Umbilical cord (tissue), 2 donors: ENCODE results near the gene CYB561D1. TPM values are rescaled to one million over a fixed set of nuclear protein-coding genes. Genes with fewer than 3 reads are reported as not detected.

ENCODE experiments used
- DNase-seq: peaks from one replicate; pipeline ENCODE4 v3.0.0-alpha.2; 2015; ENCODE audit warnings: low spot score
- total RNA-seq: library from RNA; depleted of rRNA; stranded (reverse); fragments of >200 nt; gene quantifications from one replicate; pipeline ENCODE4 v1.2.3, GENCODE V29; 2014; ENCODE audit warnings: low replicate concordance; ENCODE audit not compliant: insufficient read depth

CYB561D1 gene
- total RNA-seq, 1 donor from 2014 or later = 6.7 TPM

DNA sequence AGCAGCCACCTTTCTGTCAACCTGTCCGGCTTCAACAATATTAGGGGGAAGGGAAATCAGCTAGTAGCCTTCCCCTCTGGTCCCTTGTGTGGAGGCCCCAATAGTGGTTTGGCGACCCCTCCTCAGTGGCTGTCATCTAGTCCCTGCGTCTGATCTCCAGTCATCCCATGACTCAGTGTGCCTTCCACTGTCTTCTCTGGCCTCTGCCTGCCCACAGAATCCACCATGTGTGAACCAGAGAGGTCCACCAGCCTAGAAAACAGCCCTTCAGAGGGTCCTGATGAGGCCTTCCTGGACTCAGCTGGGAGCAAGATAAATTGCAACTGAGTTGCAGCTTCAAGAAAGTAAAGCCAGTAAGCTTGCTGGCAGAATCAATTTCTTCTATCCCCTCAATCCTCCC lies 14.0 kb upstream of the CYB561D1 start:
- no peak for DNase-seq

DNA sequence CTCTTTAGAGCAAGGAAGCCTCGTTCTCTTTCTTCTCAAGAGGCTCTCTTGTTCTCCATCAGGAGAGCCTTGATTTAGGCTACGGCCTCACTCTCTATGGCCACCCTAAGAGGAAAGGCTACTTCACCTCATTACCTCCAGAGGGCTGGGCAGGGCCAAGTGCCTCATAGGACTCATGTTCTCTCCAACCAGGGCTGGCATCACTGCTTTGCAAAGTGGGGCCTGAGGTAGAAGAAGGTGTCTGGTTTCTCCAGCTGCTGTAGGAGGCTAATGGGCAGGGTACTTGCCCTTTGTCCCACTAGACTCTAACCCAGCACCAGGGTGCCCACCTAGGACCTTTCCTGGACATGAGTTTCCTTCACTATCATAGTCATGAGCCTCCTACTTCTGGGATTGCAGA lies 12.2 kb upstream of the CYB561D1 start:
- no peak for DNase-seq

DNA sequence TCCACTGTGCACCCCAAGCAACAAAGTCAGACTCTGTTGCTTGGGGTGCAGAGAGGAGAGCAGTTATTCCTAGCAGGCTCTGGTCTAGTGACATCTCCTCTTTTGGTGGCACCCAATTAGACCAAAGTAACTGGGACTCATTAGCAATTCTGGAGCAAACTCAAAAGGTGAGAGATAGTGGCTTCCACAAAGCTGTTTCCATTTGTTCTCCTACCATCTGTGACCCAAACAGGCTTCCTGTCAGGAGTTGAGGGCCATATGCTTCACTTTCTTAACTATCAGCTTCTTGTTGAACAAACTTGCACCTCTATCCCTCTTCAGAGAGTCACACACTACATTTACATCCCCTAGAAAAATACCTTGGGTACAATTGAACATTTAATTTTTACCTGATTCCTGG lies 11.7 kb upstream of the CYB561D1 start:
- DNase-seq = no peak

DNA sequence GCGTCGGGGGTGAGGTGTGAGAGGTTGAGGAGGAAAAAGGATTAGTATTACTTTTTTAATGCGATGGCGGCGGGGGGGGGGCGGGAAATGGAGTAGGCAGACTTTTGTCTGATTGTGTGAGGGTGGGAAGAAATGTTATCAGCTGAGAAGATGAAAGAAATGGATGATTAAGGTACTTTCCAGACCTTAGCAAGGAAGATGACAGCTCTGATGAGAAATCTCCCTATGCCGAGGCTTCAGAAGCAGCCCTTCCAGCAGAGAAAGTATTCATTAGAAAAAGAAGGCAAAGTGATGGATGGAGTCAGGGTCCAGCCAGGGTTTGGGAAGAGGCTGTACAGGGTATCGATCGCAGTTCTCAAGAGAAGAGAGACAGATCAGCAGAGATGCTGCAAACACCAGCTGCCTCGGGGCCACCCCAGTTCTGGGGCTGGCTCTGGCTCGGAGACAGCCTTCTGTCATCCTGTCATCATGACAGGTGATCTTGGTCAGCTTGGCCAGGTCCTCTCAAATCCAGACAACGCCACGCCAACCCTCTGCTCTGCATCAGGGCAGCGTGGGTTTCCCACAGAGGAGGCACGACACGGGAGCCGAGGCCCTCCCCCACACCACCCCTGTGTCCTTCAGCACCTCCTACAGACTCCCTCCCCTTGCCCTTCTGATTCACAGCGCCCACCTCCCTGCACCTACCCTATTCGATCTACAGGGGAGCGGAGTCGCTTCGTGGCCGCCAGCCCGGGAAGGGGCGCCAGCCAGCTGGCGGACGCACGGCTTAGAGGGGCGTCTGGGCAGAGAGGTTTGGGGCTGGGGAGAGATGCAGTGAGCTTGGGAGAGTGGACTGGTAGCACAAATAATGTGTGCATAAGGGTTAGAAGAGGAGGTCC lies 10.9 kb upstream of the CYB561D1 start:
- DNase-seq = no peak

DNA sequence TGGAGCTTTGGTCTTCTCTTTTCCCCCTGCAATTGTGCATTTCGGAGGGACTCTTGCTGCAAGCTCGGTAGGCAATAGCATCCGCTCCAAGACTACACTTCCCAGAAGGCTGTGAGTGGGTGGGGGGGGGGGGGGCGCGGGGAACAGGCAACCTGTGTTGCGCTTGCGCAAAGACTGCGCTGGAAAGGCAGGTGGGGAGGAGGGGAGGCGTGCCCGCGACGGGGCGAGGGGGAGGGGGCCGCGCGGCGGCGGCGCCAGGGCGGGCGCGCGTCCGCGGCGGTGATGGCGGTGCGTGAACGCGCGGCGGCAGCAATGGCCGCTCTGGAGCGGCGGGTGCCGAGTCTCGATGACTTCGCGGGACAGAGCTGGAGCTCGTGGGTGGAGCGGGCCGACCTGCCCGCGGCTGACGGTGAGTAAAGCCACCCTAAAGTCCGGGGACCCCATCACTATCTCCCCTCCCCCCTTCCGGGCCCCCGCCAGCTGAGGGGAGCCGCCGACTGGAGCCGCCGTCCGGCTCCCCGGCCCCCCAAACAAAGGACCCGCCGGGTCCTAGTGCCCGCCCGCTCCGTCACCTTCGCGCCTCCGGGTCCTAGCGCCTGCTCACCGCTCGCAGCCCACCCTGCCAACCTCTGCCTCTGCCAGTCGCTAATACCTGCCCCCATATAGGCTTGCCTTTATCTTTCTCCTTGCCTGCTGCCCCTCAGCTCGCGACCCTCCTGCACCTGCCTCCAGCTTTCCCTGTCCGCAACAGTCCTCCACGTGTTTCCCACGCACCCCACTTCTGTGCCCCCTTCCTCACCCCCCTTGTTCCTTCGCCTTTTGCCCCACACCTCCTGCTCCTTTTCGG lies 10.0 kb upstream of the CYB561D1 start, which contains the start of gene ATXN7L2:
ATXN7L2 (plus strand) TSS at position 234 of the 847 bp plus-strand sequence; CDS start at position 283, 49 bp downstream.
- DNase-seq = peak; percentile 95

DNA sequence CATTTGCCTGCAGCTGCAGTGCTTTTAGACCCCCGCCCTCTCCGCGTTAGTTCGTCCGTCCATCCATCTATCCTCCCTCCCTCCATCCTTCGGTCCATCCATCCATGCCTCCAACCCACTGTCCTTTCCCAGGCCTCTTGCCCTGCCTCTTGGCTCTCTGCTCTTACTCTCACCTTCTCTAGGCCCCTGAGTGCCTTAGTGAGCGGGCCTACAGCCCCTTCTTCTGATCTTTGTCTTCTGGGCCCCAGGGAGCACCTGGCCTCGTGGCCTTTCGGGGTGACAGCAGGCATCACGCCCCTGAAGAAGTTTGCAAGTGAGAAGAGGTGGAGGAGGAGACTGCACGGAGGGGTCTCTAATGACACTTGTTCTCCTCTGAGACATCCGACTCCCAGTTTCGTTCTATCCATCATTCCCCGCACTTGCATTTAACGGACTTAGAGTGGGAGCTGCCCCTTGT lies 9.3 kb upstream of the CYB561D1 start:
- no peak for DNase-seq

DNA sequence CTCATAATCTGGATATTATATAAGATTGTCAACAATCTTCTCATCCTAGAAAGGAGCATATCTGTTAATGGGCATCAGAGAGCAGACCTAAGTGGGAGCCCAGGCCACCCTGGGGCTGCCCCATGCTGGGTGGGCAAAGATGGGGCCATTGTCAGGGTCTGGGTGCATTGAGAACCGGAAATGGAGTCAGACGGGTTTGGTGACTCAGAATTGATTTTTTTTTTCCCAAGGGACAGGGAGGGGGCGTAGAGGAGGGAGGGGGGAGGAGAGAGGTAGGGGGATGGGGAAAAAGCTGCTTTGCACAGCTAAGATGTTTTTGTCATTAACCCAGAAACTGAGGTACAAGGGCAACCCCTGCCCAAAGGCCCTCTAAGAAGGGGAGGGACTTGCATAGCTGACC lies 8.9 kb upstream of the CYB561D1 start:
- DNase-seq = no peak

DNA sequence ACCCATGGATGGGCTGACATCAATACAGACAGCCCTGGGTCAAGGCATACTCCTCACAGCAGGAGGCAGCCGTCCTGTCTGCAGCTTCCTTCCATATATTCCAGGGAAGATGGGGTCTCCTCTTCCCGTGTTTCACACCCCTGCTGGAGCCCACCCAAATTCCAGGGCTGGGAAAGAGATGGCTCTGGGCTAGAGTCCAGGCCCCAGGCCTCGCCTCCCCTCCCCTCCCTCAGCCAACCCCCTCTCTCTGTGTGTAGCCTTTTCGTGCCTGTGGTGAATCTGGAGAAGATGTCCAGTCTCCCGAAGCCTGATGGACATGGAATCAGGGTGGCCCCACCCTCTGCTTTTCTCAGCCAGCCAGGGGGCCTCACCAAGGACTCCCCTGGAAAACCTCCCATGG lies 6.6 kb upstream of the CYB561D1 start:
- DNase-seq = no peak

DNA sequence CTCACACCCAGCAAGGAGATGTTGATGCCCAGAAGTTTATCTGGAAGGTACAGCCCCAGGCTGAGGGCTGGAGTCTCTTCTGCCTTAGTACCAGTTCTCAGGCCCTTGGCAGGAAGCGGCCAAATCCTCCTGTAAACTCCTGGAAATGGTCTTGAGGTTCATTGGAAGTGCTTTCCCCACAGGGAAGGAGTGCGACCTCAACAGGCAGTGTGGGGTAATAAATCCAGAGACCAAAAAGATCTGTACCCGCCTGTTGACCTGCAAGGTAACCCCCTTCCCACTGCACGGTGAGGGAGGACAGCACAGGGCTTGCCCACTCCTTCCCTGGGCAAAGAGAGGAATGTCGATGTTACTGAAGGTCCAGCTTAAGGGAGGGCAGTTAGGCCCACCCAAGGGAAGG lies 5.7 kb upstream of the CYB561D1 start:
- no peak for DNase-seq

DNA sequence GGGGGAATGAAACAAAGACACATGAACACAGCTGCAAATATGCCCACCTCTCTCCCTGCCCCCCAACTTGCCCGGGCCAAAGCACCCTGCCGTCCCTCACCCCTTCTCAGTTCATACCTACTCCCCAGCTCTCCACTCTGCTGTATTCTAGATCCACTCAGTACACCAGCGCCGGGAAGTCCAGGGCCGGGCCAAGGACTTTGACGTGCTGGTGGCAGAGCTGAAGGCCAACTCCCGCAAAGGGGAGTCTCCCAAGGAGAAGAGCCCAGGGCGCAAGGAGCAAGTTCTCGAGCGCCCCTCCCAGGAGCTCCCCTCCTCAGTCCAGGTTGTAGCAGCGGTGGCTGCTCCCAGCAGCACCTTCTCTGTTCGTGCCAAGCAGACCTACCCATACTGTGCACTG lies 5.2 kb upstream of the CYB561D1 start:
- no peak for DNase-seq

DNA sequence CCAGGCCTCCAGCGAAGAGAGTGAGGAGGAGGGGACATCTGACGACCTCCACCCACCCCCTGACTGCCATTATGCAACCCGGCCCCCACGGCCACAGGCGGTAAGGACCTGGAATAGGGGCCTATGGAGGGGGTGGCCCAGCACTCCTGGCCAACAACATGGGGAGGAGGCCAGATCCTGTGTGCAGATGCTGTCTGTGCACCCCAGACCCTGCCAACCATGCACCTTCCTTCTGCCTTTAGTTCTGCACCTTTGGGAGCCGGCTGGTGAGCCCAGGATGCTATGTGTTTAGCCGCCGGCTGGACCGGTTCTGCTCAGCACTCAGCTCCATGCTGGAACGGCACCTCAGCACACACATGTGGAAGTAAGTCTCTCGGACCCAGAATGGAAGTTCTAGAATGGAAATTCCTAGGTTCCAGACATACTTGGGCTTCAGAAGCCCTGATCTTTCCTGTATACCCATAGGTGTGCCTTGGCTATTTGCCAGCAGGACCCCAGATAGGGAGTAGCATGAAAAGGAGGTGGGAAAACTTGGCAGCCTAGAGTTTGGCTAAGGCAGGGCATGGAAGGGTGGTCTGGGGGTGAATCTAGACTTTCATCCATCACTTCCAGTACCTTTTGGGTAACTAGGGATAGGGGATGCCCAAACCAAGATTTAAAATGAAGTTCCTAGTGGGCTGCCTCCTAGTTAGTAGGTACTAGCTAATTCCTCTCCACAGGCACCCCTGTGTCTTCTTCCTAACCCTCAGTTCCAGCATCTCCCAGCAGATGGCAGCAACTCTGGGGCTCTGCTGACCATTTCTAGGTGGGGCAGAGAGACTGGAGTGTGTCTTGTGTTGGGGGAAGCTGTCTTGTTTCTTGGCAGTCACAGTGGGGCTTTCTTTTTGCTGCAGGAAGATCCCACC lies 3.6 kb upstream of the CYB561D1 start:
- peak; percentile 71 for DNase-seq

DNA sequence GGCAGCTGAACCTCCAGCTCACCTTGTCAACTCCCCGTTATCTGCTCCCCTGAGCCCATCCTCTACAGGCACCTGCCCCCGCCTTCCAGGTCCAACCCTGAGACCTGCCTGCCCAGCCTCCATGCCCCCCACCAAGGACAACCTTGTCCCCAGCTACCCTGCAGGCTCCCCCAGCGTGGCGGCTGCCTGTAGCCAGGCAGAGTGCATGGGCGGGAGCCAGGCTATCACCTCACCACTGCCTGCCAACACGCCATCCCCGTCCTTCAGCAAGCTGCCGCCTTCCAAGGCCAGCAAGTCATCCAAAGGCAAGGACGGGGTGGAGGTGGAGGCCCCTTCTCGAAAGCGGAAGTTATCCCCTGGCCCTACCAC lies 3.0 kb upstream of the CYB561D1 start:
- no peak for DNase-seq

DNA sequence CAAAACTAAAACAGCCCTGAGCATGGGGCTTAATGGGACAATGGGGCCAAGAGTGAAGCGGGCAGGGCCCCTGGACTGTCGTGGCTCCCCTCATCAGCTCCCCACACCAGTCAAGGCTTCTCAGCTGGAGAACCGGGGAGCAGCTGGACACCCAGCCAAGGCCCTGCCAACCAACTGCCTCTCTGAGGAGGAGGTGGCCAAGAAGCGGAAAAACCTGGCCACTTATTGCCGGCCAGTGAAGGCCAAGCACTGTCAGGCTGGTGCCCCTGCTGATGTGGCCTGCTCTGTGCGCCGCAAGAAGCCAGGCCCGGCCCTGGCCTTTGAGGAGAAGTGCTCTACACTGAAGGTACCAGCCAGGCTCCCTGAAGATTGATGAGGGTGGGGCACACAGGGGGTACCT lies 2.5 kb upstream of the CYB561D1 start:
- no peak for DNase-seq

DNA sequence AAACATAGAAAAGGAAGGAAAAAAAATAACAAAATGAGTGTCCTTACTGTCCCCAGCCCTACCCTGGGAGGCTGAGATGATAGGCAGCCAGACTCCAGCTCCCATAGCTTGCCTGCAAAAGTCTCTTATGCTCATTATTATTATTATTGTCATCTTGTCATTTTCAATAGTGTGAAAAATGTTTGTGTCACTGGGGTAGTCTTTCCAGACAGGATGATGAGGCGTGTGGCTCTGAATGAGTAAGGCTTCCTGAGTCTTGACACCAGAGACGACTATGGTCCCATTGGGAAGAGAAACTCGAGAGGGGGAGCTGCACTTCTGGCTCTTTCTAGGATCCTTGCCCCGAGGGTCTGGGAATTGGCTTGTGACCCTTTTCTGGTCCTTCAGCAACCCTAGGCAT lies 1.1 kb upstream of the CYB561D1 start:
- DNase-seq = no peak

DNA sequence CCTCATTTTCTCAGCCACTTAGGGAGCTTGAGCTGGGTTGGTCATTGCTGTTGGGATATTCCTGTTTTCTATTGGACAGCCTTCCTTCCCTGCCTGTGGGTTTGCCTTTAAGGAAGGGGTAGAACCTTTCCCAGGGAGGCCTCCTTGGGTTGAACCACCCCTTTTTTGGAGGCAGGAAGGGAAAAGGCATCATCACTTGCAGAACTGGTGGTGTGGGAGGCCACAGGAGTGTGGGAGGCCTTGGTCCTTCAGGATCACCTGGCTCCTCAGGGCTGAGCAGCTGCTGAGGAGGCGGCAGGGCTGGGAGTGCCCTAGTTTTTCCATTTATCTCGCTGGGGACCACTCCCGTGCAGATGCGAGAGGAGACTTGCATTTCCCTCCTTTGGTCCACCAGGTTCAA lies 667 bp upstream of the CYB561D1 start:
- DNase-seq = no peak

DNA sequence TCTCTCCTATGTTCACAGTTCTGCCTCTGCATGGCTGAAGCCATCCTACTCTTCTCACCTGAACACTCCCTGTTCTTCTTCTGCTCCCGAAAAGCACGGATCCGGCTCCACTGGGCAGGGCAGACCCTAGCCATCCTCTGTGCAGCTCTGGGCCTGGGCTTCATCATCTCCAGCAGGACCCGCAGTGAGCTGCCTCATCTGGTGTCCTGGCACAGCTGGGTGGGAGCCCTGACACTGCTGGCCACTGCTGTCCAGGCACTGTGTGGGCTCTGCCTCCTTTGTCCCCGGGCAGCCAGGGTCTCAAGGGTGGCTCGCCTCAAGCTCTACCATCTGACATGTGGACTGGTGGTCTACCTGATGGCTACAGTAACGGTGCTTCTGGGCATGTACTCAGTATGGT lies 1.8 kb downstream of the CYB561D1 start:
- no peak for DNase-seq

DNA sequence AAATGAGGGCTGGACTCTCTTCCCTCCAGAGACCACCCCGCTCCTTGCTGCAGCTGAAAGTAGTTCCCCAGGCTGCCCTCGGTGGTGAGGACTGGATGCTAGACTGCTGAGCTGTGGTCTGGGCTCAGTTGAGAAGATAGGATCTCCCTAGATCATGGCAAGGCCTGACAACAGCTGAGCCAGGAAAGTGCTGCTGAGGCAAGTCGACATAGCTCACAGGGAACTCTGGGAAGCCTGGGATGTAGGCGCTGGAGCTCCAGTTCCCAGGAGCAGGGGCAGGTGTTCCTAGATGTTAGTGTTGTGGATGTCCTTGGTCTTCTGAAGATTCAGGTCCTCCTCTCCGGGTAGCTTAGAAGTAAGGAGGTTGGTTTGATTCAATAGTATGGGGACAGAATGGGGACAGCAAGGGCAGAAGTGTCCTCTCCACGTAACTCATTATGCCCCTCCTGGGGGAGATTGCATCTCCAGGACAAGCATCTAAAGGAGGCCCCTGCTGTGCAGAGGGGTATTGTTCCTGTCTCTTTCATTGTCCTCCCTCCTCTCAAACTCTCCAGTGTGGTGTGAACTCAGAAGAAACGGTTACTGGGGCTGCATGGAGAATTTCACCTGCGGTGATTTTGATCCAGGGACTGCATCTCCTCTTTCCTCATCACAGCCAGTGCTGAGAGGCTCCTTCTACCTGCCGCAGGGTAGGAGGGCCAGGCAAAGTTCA lies 3.7 kb downstream of the CYB561D1 start:
- DNase-seq = no peak

DNA sequence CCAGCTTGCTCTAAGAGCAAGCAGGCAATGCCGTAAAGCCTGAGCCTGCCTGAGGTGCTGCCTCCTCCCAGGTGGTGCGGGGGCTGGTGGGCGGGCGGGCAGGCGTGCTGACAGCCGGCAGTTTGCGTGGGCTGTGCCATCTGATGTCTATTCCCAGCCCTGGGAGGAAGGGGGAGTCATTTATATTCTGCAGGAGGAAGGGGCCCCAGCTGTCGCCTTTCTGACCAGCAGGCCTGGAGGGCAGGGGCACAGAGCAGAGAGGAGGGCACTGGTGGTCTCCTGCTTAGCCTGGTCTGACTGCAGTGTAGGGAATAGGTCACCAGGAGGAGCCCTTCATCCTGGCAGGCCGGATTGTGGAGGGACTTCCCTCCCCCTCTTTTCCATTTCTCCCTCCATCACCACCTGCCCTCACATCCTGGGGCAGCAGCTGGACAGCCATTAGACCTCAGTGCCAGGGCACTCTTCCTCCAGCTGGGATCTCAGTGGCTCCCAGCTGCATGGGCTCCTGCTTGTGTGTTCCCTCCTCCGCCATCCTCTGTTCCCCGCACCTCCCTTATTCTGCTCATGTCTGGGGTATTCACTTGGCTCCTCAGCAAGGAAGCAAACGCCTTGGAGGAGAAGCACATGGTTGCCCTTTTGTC lies 4.4 kb downstream of the CYB561D1 start:
- DNase-seq = no peak

DNA sequence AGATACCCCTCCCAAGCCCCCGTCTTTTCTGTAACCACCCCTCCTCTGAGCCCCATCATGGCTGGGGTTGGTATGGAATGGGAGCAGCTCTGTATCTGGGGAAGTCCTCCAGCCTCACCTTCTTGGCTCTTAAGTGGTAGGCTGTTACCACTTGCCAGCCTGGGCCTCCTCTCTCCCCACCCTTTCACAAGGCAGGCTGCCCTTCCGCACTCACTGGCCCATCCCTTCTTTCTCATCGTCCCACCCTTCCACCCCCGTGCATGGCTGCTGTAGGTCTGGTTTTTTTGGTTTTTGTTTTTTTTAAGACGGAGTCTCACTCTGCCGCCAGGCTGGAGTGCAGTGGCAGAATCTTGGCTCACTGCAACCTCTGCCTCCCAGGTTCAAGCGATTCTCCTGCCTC lies 5.2 kb downstream of the CYB561D1 start:
- no peak for DNase-seq
